ENCODE measurements around the gene GADD45B.

Gene GADD45B

GRCh38 chr19:2482354-2483038 is 6.6 kb downstream of the GADD45B start:
- no peak for TF ChIP-seq CTCF (IDR thresholded peaks at IDR 0.05; ENCODE audit: low read depth, low read length)

GRCh38 chr19:2483084-2483483 is 7.2 kb downstream of the GADD45B start:
- H3K4me3 ChIP-seq (ENCODE audit: low read depth, low read length), result no peak overlapping the region
- DNase-seq (ENCODE audit: low read depth, low spot score), result no peak
- in situ Hi-C loops (cut with HindIII; ENCODE audit: low sequenced_read_pairs), result no loop called here
- no peak for TF ChIP-seq CTCF (IDR thresholded peaks at IDR 0.05; ENCODE audit: low read depth, low read length)

More at GRCh38 chr19:2482354-2483038, 6.6 kb downstream of the GADD45B start:
- no peak overlapping the region for H3K4me3 ChIP-seq (ENCODE audit: low read depth, low read length)
- no peak for DNase-seq (ENCODE audit: low read depth, low spot score)
- in situ Hi-C loops (cut with HindIII; ENCODE audit: low sequenced_read_pairs), result no loop called here

- TF ChIP-seq CTCF (IDR thresholded peaks at IDR 0.05; ENCODE audit: low read depth, low read length), result no peak
- DNase-seq (ENCODE audit: low read depth, low spot score), result no peak
- no peak overlapping the region for H3K4me3 ChIP-seq (ENCODE audit: low read depth, low read length)
- in situ Hi-C loops (cut with HindIII; ENCODE audit: low sequenced_read_pairs), result no loop called here
Observed at GRCh38 chr19:2483484-2484151, 7.7 kb downstream of the GADD45B start.

GRCh38 chr19:2484178-2484937 is 8.4 kb downstream of the GADD45B start:
- no peak for TF ChIP-seq CTCF (IDR thresholded peaks at IDR 0.05; ENCODE audit: low read depth, low read length)
- in situ Hi-C loops (cut with HindIII; ENCODE audit: low sequenced_read_pairs), result no loop called here
- no peak for DNase-seq (ENCODE audit: low read depth, low spot score)
- H3K4me3 ChIP-seq (ENCODE audit: low read depth, low read length), result no peak overlapping the region

GRCh38 chr19:2485428-2485827 is 9.5 kb downstream of the GADD45B start:
- in situ Hi-C loops (cut with HindIII; ENCODE audit: low sequenced_read_pairs), result no loop called here
- TF ChIP-seq CTCF (IDR thresholded peaks at IDR 0.05; ENCODE audit: low read depth, low read length), result no peak
- H3K4me3 ChIP-seq (ENCODE audit: low read depth, low read length), result no peak overlapping the region
- DNase-seq (ENCODE audit: low read depth, low spot score), result no peak

- H3K4me3 ChIP-seq (ENCODE audit: low read depth, low read length), result no peak overlapping the region
- no peak for DNase-seq (ENCODE audit: low read depth, low spot score)
- TF ChIP-seq CTCF (IDR thresholded peaks at IDR 0.05; ENCODE audit: low read depth, low read length), result no peak
- in situ Hi-C loops (cut with HindIII; ENCODE audit: low sequenced_read_pairs), result no loop called here
Observed at GRCh38 chr19:2487090-2487489, 11.2 kb downstream of the GADD45B start.

Measured in astrocyte of the spinal cord (primary cell).